Peyer's patch (tissue), 4 donors: ENCODE measurements around the gene RELCH.

ENCODE experiments used
- POLR2A ChIP-seq, 2 donors: fragments of 450-650 bp; IDR thresholded peaks; one replicate each; pipeline ENCODE4 v1.5.1; 2017; ENCODE audit warnings: antibody characterized with exemption in 2 of 2, mild to moderate bottlenecking in 2 of 2, moderate library complexity in 2 of 2
- TF ChIP-seq, protein P1 (sequence below), 6 experiments: fragments of 450-650 bp in 4 of 6; fragments of 200-600 bp in 2 of 6; sonication (generic) in 1 of 6; IDR thresholded peaks; one replicate each; pipeline ENCODE4 v1.5.1; 2017 to 2019; ENCODE audit warnings: antibody characterized with exemption in 6 of 6, mild to moderate bottlenecking in 3 of 6, moderate library complexity in 1 of 6

DNA sequence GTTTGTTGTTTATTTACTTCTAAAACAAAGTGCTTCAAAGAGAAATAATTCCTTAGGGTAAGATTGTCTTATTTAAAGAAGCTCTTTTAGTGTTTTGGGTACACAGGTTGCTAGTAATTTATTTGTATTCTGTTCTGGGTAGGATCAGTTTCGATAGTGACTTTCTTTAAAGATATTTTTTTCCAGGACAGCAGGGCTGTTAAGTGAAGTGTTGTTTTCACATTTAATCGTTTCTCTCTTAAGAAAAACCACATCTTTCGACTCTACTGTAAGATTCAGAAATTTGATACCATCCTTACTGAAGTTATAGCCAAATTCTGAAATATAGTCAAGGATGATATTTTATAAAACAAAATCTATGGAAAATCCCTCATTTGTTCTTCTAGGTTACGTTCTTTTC lies 155.8 kb downstream of the RELCH start:
- TF ChIP-seq, protein P1, sequence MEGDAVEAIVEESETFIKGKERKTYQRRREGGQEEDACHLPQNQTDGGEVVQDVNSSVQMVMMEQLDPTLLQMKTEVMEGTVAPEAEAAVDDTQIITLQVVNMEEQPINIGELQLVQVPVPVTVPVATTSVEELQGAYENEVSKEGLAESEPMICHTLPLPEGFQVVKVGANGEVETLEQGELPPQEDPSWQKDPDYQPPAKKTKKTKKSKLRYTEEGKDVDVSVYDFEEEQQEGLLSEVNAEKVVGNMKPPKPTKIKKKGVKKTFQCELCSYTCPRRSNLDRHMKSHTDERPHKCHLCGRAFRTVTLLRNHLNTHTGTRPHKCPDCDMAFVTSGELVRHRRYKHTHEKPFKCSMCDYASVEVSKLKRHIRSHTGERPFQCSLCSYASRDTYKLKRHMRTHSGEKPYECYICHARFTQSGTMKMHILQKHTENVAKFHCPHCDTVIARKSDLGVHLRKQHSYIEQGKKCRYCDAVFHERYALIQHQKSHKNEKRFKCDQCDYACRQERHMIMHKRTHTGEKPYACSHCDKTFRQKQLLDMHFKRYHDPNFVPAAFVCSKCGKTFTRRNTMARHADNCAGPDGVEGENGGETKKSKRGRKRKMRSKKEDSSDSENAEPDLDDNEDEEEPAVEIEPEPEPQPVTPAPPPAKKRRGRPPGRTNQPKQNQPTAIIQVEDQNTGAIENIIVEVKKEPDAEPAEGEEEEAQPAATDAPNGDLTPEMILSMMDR (IDR thresholded peaks at IDR 0.05) = no peak
- no peak for TF ChIP-seq POLR2A (IDR thresholded peaks at IDR 0.05)
